Measurements from ENCODE around the gene TRAF1.

TRAF1 gene

GRCh38 chr9:120869360-120869687, 57.3 kb downstream of the TRAF1 start:
- no peak for DNase-seq (ENCODE audit: low spot score)

GRCh38 chr9:120868676-120869359, 57.8 kb downstream of the TRAF1 start:
- peak; percentile 97 for DNase-seq (ENCODE audit: low spot score)

- peak; percentile 27 for DNase-seq (ENCODE audit: low spot score)
These were observed 58.3 kb downstream of the TRAF1 start for GRCh38 chr9:120868339-120868675.

GRCh38 chr9:120867676-120868338, 58.8 kb downstream of the TRAF1 start:
- no peak for DNase-seq (ENCODE audit: low spot score)

- no peak for DNase-seq (ENCODE audit: low spot score)
These were observed 59.9 kb downstream of the TRAF1 start for GRCh38 chr9:120866651-120867050.

- DNase-seq (ENCODE audit: low spot score), result no peak
These were observed 60.8 kb downstream of the TRAF1 start for GRCh38 chr9:120865809-120866208.

GRCh38 chr9:120865176-120865575, 61.4 kb downstream of the TRAF1 start:
- no peak for DNase-seq (ENCODE audit: low spot score)

- no peak for DNase-seq (ENCODE audit: low spot score)
These were observed 61.9 kb downstream of the TRAF1 start for GRCh38 chr9:120864719-120865118.

GRCh38 chr9:120863833-120864232, 62.8 kb downstream of the TRAF1 start:
- DNase-seq (ENCODE audit: low spot score), result no peak

- DNase-seq (ENCODE audit: low spot score), result no peak
These were observed 64.1 kb downstream of the TRAF1 start for GRCh38 chr9:120862452-120862851.

- no peak for DNase-seq (ENCODE audit: low spot score)
These were observed 64.7 kb downstream of the TRAF1 start for GRCh38 chr9:120861935-120862334.

- DNase-seq (ENCODE audit: low spot score), result no peak
These were observed 66.5 kb downstream of the TRAF1 start for GRCh38 chr9:120860083-120860482.

- DNase-seq (ENCODE audit: low spot score), result no peak
These were observed 67.2 kb downstream of the TRAF1 start for GRCh38 chr9:120859361-120859760.

- no peak for DNase-seq (ENCODE audit: low spot score)
These were observed 68.7 kb downstream of the TRAF1 start for GRCh38 chr9:120857902-120858301.

- DNase-seq (ENCODE audit: low spot score), result no peak
These were observed 69.1 kb downstream of the TRAF1 start for GRCh38 chr9:120857481-120857880.

GRCh38 chr9:120856700-120857099, 69.9 kb downstream of the TRAF1 start:
- no peak for DNase-seq (ENCODE audit: low spot score)

GRCh38 chr9:120855827-120856670, 70.5 kb downstream of the TRAF1 start:
- DNase-seq (ENCODE audit: low spot score), result no peak

- DNase-seq (ENCODE audit: low spot score), result no peak
These were observed 71.8 kb downstream of the TRAF1 start for GRCh38 chr9:120854596-120855327.

GRCh38 chr9:120853198-120853597, 73.4 kb downstream of the TRAF1 start:
- no peak for DNase-seq (ENCODE audit: low spot score)

All from COLO829 (cell line).